Mammary epithelial cell (primary cell): ENCODE results near the gene ACSF3.

Experiments
- CTCF ChIP-seq, 2 donors: IDR thresholded peaks in 1 of 2; conservative IDR thresholded peaks in 1 of 2; 2 replicates each; pipeline ENCODE4 v1.5.1; 2011 to 2012; ENCODE audit warnings: inconsistent platforms in 2 of 2, low read length in 2 of 2, mild to moderate bottlenecking in 2 of 2, control low read depth in 1 of 2, low read depth in 1 of 2; ENCODE audit not compliant: insufficient read depth in 1 of 2; ENCODE audit errors: extremely low read depth in 1 of 2
- EZH2 ChIP-seq: IDR thresholded peaks from 2 replicates; pipeline ENCODE4 v1.6.1; 2012; ENCODE audit warnings: low read length, inconsistent platforms, borderline replicate concordance

GRCh38 chr16:89103156-89103555 is 9.5 kb downstream of the ACSF3 start:
- no peak for TF ChIP-seq CTCF (conservative IDR thresholded peaks at IDR 0.05 in 1 of 2, IDR thresholded peaks at IDR 0.05 in 1 of 2; ENCODE audit: extremely low read depth in 1 of 2, insufficient read depth in 1 of 2, low read depth in 1 of 2, low read length in 2 of 2)
- no peak for TF ChIP-seq EZH2
